Measurements from ENCODE around the gene ZSCAN4.
A peak's percentile ranks its signal among the peaks of the same experiment; 100 is the strongest.

Gene ZSCAN4

GRCh38 chr19:57675881-57676280 lies 7.1 kb downstream of the ZSCAN4 start:
- DNase-seq: no peak

GRCh38 chr19:57682226-57682766 lies 13.6 kb downstream of the ZSCAN4 start:
- DNase-seq: peak in 1 of 51 donors; percentile 31

- no peak for DNase-seq
Measured at GRCh38 chr19:57686727-57687126, 18.0 kb downstream of the ZSCAN4 start.

- DNase-seq: no peak
Measured at GRCh38 chr19:57687363-57688010, 18.8 kb downstream of the ZSCAN4 start.

GRCh38 chr19:57688011-57688763 lies 19.5 kb downstream of the ZSCAN4 start:
- no peak for DNase-seq

GRCh38 chr19:57689750-57690149 lies 21.0 kb downstream of the ZSCAN4 start:
- no peak for DNase-seq

- no peak for DNase-seq
Measured at GRCh38 chr19:57701625-57702024, 32.9 kb downstream of the ZSCAN4 start.

- no peak for DNase-seq
Measured at GRCh38 chr19:57706346-57706745, 37.6 kb downstream of the ZSCAN4 start.

GRCh38 chr19:57708641-57709361 lies 40.1 kb downstream of the ZSCAN4 start, which contains the start of gene ZNF154:
Gene ZNF154 (minus strand): TSS chr19:57709204. CDS start chr19:57708971, 233 bp downstream.
- peak in 44 of 51 donors; percentile 3 to 76 (median 48) for DNase-seq

GRCh38 chr19:57709616-57710015 lies 40.9 kb downstream of the ZSCAN4 start:
- DNase-seq: no peak

- no peak for DNase-seq
Measured at GRCh38 chr19:57712222-57712621, 43.5 kb downstream of the ZSCAN4 start.

- no peak for DNase-seq
Measured at GRCh38 chr19:57719424-57719823, 50.7 kb downstream of the ZSCAN4 start.

GRCh38 chr19:57719901-57720519 lies 51.3 kb downstream of the ZSCAN4 start:
- DNase-seq: no peak

- DNase-seq: no peak
Measured at GRCh38 chr19:57720878-57721277, 52.1 kb downstream of the ZSCAN4 start.

Measured in hypothalamus (tissue), 51 donors.